Hypothalamus (tissue), 51 donors: ENCODE measurements around the gene TENT5A.

Experiments
- DNase-seq, 51 donors: peaks; one replicate each; lab custom pipeline; 2025; lab: John Stamatoyannopoulos, UW

The TENT5A gene

GRCh38 chr6:81772741-81773140 lies 20.3 kb upstream of the TENT5A start:
- no peak for DNase-seq

GRCh38 chr6:81771097-81771496 lies 18.6 kb upstream of the TENT5A start:
- no peak for DNase-seq

GRCh38 chr6:81770381-81770780 lies 17.9 kb upstream of the TENT5A start:
- no peak for DNase-seq

- no peak for DNase-seq
These were observed 17.3 kb upstream of the TENT5A start for GRCh38 chr6:81769824-81770223.

GRCh38 chr6:81768150-81768942 lies 15.9 kb upstream of the TENT5A start:
- no peak for DNase-seq

- DNase-seq = no peak
These were observed 14.8 kb upstream of the TENT5A start for GRCh38 chr6:81767163-81767891.

- peak in 1 of 51 donors; percentile 1 for DNase-seq
These were observed 14.1 kb upstream of the TENT5A start for GRCh38 chr6:81766482-81767069.

GRCh38 chr6:81764531-81764930 lies 12.1 kb upstream of the TENT5A start:
- DNase-seq = no peak

GRCh38 chr6:81763968-81764367 lies 11.5 kb upstream of the TENT5A start:
- no peak for DNase-seq

GRCh38 chr6:81763051-81763450 lies 10.6 kb upstream of the TENT5A start:
- no peak for DNase-seq

GRCh38 chr6:81762606-81763005 lies 10.1 kb upstream of the TENT5A start:
- DNase-seq = no peak

- DNase-seq = no peak
These were observed 9.7 kb upstream of the TENT5A start for GRCh38 chr6:81762132-81762531.

GRCh38 chr6:81761197-81761596 lies 8.7 kb upstream of the TENT5A start:
- DNase-seq = no peak

GRCh38 chr6:81759782-81760181 lies 7.3 kb upstream of the TENT5A start:
- no peak for DNase-seq

GRCh38 chr6:81758221-81758620 lies 5.7 kb upstream of the TENT5A start:
- DNase-seq = no peak

GRCh38 chr6:81756690-81757089 lies 4.2 kb upstream of the TENT5A start:
- DNase-seq = no peak

- no peak for DNase-seq
These were observed 3.1 kb upstream of the TENT5A start for GRCh38 chr6:81755551-81755950.

GRCh38 chr6:81754906-81755305 lies 2.4 kb upstream of the TENT5A start:
- DNase-seq = no peak

- DNase-seq = peak; percentile 15 to 86 (median 71)
These were observed 1.5 kb upstream of the TENT5A start for GRCh38 chr6:81753711-81754577.

- peak in 49 of 51 donors; percentile 15 to 87 (median 73) for DNase-seq
These were observed 635 bp upstream of the TENT5A start for GRCh38 chr6:81752921-81753710.
